Loucy (cell line): Measurements from ENCODE around the gene LAPTM4A.

Experiments used
- H2AFZ ChIP-seq: fragments of 200-600 bp; sonication (generic); 2 replicates; pipeline ENCODE4 v1.6.0; 2016; ENCODE audit warnings: antibody characterized with exemption, mild to moderate bottlenecking, low read length, moderate library complexity
- H3F3A ChIP-seq: fragments of 200-600 bp; 2 replicates; pipeline ENCODE4 v1.6.0; 2016; ENCODE audit warnings: antibody characterized with exemption, low read depth, mild to moderate bottlenecking
- H3K27me3 ChIP-seq: fragments of 200-600 bp; sonication (generic); 2 replicates; pipeline ENCODE4 v1.6.1; 2014; ENCODE audit warnings: low read length, mild to moderate bottlenecking; ENCODE audit not compliant: insufficient read depth, poor library complexity, severe bottlenecking
- H3K36me3 ChIP-seq: fragments of 200-600 bp; sonication (generic); 2 replicates; pipeline ENCODE4 v1.6.1; 2016; ENCODE audit warnings: low read length; ENCODE audit not compliant: insufficient read depth
- H3K4me1 ChIP-seq: fragments of 200-600 bp; sonication (generic); 2 replicates; pipeline ENCODE4 v1.5.1; 2014; ENCODE audit warnings: low read length, mild to moderate bottlenecking; ENCODE audit not compliant: insufficient read depth, poor library complexity, severe bottlenecking
- H3K4me2 ChIP-seq: fragments of 200-600 bp; sonication (generic); 2 replicates; pipeline ENCODE4 v1.6.0; 2014; ENCODE audit warnings: antibody characterized with exemption, low read length, low read depth, mild to moderate bottlenecking; ENCODE audit not compliant: poor library complexity, severe bottlenecking
- H3K4me3 ChIP-seq: fragments of 200-600 bp; sonication (generic); 2 replicates; pipeline ENCODE4 v1.5.1; 2014; ENCODE audit warnings: low read length, mild to moderate bottlenecking, mixed read lengths; ENCODE audit not compliant: poor library complexity, severe bottlenecking
- H3K79me2 ChIP-seq: fragments of 200-600 bp; sonication (generic); 2 replicates; pipeline ENCODE4 v1.6.1; 2014; ENCODE audit warnings: low read length; ENCODE audit not compliant: insufficient read depth
- H3K9ac ChIP-seq: fragments of 200-600 bp; sonication (generic); 2 replicates; pipeline ENCODE4 v1.6.0; 2014; ENCODE audit warnings: mild to moderate bottlenecking, low read depth, low read length, moderate library complexity; ENCODE audit not compliant: poor library complexity, severe bottlenecking
- H3K9me2 ChIP-seq: fragments of 200-600 bp; sonication (generic); replicated peaks from 2 replicates; pipeline ENCODE4 v1.6.1; 2016; ENCODE audit warnings: low read depth, low read length, mixed read lengths
- H3K9me3 ChIP-seq: fragments of 200-600 bp; sonication (generic); 2 replicates; pipeline ENCODE4 v1.6.1; 2014; ENCODE audit warnings: mild to moderate bottlenecking, antibody characterized with exemption, low read length, low read depth; ENCODE audit not compliant: insufficient read depth
- H4K20me1 ChIP-seq: fragments of 200-600 bp; sonication (generic); 2 replicates; pipeline ENCODE4 v1.6.0; 2014; ENCODE audit warnings: antibody characterized with exemption, low read length, mild to moderate bottlenecking; ENCODE audit not compliant: insufficient read depth, poor library complexity, severe bottlenecking
- EZH2phosphoT487 ChIP-seq: fragments of 200-600 bp; IDR thresholded peaks from 2 replicates; pipeline ENCODE4 v1.6.1; 2018; ENCODE audit warnings: antibody characterized with exemption, mild to moderate bottlenecking, moderate library complexity, borderline replicate concordance
- TF ChIP-seq, protein P1 (sequence below): fragments of 200-600 bp; sonication (generic); conservative IDR thresholded peaks from 2 replicates; pipeline ENCODE4 v1.5.1; 2014; ENCODE audit warnings: mild to moderate bottlenecking, antibody characterized with exemption, low read length

LAPTM4A gene

DNA sequence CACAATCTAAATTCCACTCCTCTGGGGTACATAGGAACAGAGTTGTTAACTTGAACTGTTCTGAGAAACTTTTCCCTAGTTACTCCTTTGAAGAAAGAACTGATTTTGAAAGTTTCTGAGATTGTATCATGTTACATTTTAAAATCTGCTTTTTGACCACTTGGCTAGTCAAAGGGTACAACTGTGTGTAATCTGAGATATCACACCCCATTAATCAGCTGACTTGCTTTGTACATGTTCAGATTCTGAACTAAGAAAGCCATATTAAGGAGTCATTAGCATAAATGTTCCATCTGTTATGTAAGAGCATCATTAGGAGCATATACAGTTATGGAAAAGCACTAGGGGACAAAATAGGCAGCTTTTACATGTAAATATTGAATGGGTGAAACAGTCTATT is 57.7 kb downstream of the LAPTM4A start:
- Histone ChIP-seq H3K79me2 (no peaks in the 10 kb centered on the region), H3K9me2 (no peaks in the 10 kb centered on the region), H3K9me3 (no peaks in the 10 kb centered on the region), H3F3A (no peaks in the 10 kb centered on the region), H3K4me2 (no peak overlapping the region), H3K9ac (no peak overlapping the region), H3K36me3 (no peaks in the 10 kb centered on the region), H4K20me1 (no peaks in the 10 kb centered on the region), H2AFZ (no peak overlapping the region), H3K4me1 (no peaks in the 10 kb centered on the region), H3K27me3 (no peaks in the 10 kb centered on the region), H3K4me3 (no peak overlapping the region)
- TF ChIP-seq EZH2phosphoT487 = no peak
- TF ChIP-seq, protein P1, sequence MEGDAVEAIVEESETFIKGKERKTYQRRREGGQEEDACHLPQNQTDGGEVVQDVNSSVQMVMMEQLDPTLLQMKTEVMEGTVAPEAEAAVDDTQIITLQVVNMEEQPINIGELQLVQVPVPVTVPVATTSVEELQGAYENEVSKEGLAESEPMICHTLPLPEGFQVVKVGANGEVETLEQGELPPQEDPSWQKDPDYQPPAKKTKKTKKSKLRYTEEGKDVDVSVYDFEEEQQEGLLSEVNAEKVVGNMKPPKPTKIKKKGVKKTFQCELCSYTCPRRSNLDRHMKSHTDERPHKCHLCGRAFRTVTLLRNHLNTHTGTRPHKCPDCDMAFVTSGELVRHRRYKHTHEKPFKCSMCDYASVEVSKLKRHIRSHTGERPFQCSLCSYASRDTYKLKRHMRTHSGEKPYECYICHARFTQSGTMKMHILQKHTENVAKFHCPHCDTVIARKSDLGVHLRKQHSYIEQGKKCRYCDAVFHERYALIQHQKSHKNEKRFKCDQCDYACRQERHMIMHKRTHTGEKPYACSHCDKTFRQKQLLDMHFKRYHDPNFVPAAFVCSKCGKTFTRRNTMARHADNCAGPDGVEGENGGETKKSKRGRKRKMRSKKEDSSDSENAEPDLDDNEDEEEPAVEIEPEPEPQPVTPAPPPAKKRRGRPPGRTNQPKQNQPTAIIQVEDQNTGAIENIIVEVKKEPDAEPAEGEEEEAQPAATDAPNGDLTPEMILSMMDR = no peak

DNA sequence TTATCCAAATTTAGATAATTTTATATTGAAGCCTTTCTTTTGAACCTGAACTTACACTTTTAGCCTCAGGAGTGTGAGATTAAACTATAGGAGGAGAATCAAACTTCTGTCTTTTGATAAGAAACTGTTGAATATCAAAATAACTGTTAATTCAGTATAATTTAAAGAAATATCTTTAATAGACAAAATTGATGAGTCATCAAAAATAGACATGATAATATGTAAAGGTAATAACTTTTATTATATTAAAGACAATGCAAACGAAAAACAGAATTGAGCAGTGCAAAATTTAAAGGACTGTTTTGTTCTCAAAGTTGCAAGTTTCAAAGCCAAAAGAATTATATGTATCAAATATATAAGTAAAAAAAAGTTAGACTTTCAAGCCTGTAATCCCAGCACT is 59.5 kb downstream of the LAPTM4A start:
- TF ChIP-seq, protein P1 = no peak
- TF ChIP-seq EZH2phosphoT487 = no peak
- no peak overlapping the region for H3K4me2 ChIP-seq
- H3K36me3 ChIP-seq = no peaks in the 10 kb centered on the region
- no peaks in the 10 kb centered on the region for H3F3A ChIP-seq
- H3K4me3 ChIP-seq = no peak overlapping the region
- H3K9me2 ChIP-seq = no peaks in the 10 kb centered on the region
- no peaks in the 10 kb centered on the region for H3K4me1 ChIP-seq
- no peak overlapping the region for H3K9ac ChIP-seq
- no peaks in the 10 kb centered on the region for H3K27me3 ChIP-seq
- H3K9me3 ChIP-seq = no peaks in the 10 kb centered on the region
- H4K20me1 ChIP-seq = no peaks in the 10 kb centered on the region
- no peak overlapping the region for H2AFZ ChIP-seq
- no peaks in the 10 kb centered on the region for H3K79me2 ChIP-seq

DNA sequence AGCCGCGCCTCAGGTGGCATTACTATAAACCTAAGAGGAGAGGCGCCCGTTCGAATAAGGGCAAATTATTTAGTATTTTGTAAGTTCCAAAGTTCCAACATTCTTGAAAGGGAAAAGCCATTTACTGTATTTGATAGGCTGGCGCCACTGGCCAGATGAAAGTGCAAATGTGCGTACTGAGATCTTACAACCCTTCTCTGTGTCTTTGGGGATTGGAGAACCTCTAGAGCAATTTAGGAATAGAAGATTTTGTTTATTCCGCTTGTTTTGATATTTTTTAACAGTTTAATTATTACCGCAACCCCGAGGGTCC is 61.1 kb downstream of the LAPTM4A start:
- H3K4me2 ChIP-seq = no peak overlapping the region
- TF ChIP-seq EZH2phosphoT487 = no peak
- TF ChIP-seq, protein P1 = no peak

More for the DNA sequence above, 61.1 kb downstream of the LAPTM4A start:
- no peak overlapping the region for H3K9ac ChIP-seq
- H4K20me1 ChIP-seq = no peaks in the 10 kb centered on the region
- H3K4me1 ChIP-seq = no peaks in the 10 kb centered on the region
- no peaks in the 10 kb centered on the region for H3K79me2 ChIP-seq
- no peaks in the 10 kb centered on the region for H3K9me2 ChIP-seq
- no peaks in the 10 kb centered on the region for H3K9me3 ChIP-seq
- H2AFZ ChIP-seq = no peak overlapping the region
- H3F3A ChIP-seq = no peaks in the 10 kb centered on the region
- H3K36me3 ChIP-seq = no peaks in the 10 kb centered on the region
- H3K27me3 ChIP-seq = no peaks in the 10 kb centered on the region
- no peak overlapping the region for H3K4me3 ChIP-seq
